Measurements from ENCODE around the gene CACNA2D3. TPM values are rescaled to one million over a fixed set of nuclear protein-coding genes. Genes with fewer than 3 reads are reported as not detected.

The CACNA2D3 gene
- total and polyA plus RNA-seq, 7 donors = 2.7 to 13.5 (median 9.0) TPM

- Histone ChIP-seq H3K4me3 (no peak overlapping the region), H3K27me3 (ENCODE audit: insufficient read depth in 3 of 3, low read length in 2 of 3) (no peaks in the 10 kb centered on the region), H3K4me1 (no peaks in the 10 kb centered on the region), H3K36me3 (ENCODE audit: insufficient read depth in 1 of 2, low read depth in 1 of 2) (no peaks in the 10 kb centered on the region), H3K27ac (no peak overlapping the region), H3K9me3 (no peaks in the 10 kb centered on the region)
- 79 to 89% (median 85%) methylated on average over 2 of the region's 2 CpGs for WGBS, 3 donors
- DNase-seq (no peak), ATAC-seq (no peak)
- TF ChIP-seq CTCF (IDR thresholded peaks at IDR 0.05) = no peak
- intact Hi-C loops (cut with DNase I) = loop anchor here in 1 of 2 donors (10.0 kb wide), 1 partner anchor 314 kb away; no protein-coding TSS in a partner anchor
These were observed 388.2 kb downstream of the CACNA2D3 start for GRCh38 chr3:54510506-54510905.

GRCh38 chr3:54511766-54512365 is 389.5 kb downstream of the CACNA2D3 start:
- no peak for TF ChIP-seq CTCF (IDR thresholded peaks at IDR 0.05)
- ATAC-seq (no peak), DNase-seq (no peak)
- no peaks in the 10 kb centered on the region for H3K9me3 ChIP-seq
- H3K36me3 ChIP-seq (ENCODE audit: insufficient read depth in 1 of 2, low read depth in 1 of 2) = no peaks in the 10 kb centered on the region
- no peak overlapping the region for H3K4me3 ChIP-seq
- H3K27me3 ChIP-seq (ENCODE audit: insufficient read depth in 3 of 3, low read length in 2 of 3) = no peaks in the 10 kb centered on the region
- 74 to 82% (median 74%) methylated on average over 4 of the region's 4 CpGs for WGBS, 3 donors
- intact Hi-C loops (cut with DNase I) = loop anchor here in 1 of 2 donors (10.0 kb wide), 1 partner anchor 313 kb away; no protein-coding TSS in a partner anchor
- no peaks in the 10 kb centered on the region for H3K4me1 ChIP-seq
- H3K27ac ChIP-seq = no peak overlapping the region

- intact Hi-C loops (cut with DNase I) = loop anchor here in 1 of 2 donors (10.0 kb wide), 1 partner anchor 311 kb away; no protein-coding TSS in a partner anchor
These were observed 391.7 kb downstream of the CACNA2D3 start for GRCh38 chr3:54514006-54514405.

GRCh38 chr3:54514416-54514815 is 392.1 kb downstream of the CACNA2D3 start:
- Histone ChIP-seq H3K4me3 (no peak overlapping the region), H3K9me3 (no peaks in the 10 kb centered on the region), H3K4me1 (no peaks in the 10 kb centered on the region), H3K27ac (no peak overlapping the region), H3K36me3 (ENCODE audit: insufficient read depth in 1 of 2, low read depth in 1 of 2) (no peaks in the 10 kb centered on the region), H3K27me3 (ENCODE audit: insufficient read depth in 3 of 3, low read length in 2 of 3) (no peaks in the 10 kb centered on the region)
- ATAC-seq (no peak), DNase-seq (no peak)
- intact Hi-C loops (cut with DNase I) = loop anchor here in 1 of 2 donors (10.0 kb wide), 1 partner anchor 310 kb away; no protein-coding TSS in a partner anchor
- 84 to 85% (median 85%) methylated on average over 6 of the region's 6 CpGs for WGBS, 3 donors
- TF ChIP-seq CTCF (IDR thresholded peaks at IDR 0.05) = no peak

More at GRCh38 chr3:54514006-54514405, 391.7 kb downstream of the CACNA2D3 start:
- Histone ChIP-seq H3K36me3 (ENCODE audit: insufficient read depth in 1 of 2, low read depth in 1 of 2) (no peaks in the 10 kb centered on the region), H3K9me3 (no peaks in the 10 kb centered on the region), H3K4me1 (no peaks in the 10 kb centered on the region), H3K27ac (no peak overlapping the region), H3K27me3 (ENCODE audit: insufficient read depth in 3 of 3, low read length in 2 of 3) (no peaks in the 10 kb centered on the region), H3K4me3 (no peak overlapping the region)
- ATAC-seq (no peak), DNase-seq (no peak)
- 87 to 92% (median 88%) methylated on average over 2 of the region's 2 CpGs for WGBS, 3 donors
- no peak for TF ChIP-seq CTCF (IDR thresholded peaks at IDR 0.05)

Measured in psoas muscle (tissue), 8 donors.